ENCODE results near the gene TTBK1.
A peak's percentile ranks its signal among the peaks of the same experiment; 100 is the strongest.

The TTBK1 gene

DNA sequence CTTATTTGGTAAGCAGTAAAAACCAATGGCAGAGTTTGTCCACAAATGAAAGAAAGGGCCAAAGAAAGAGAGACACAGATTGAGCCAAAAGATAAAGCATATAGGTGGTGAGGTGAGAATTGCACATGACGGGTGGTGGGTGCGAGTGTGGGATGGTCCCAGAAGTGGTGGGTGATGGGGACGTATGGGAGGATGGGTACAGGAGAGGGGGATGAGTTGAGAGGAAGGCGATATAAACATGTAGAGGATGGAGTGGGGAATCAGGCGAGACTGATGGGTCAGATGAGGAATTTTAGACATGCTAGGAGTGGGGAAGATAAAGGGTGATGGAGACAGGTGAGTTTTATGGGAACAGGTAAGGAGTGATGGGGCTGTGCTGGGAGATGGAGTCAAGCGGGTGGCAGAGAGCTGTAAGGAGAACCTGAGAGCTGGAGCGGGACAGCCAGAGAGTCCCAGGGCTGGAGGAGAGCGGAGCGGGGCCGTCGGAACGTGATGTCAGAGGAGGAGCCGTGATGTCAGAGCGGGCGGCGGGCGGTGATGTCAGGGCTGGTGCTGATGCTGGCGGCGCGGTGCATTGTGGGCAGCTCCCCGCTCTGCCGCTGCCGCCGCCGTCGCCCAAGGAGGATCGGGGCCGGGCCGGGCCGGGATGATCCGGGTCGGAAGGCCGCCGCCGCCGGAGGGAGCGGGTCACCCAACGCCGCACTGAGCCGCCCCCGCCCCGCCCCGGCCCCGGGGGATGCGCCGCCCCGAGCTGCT is at the start of gene TTBK1:
TSS of gene TTBK1 (plus strand) at position 574 of the 756 bp plus-strand sequence. CDS start 3,180 bp downstream, outside the sequence.
- DNase-seq, result no peak

DNA sequence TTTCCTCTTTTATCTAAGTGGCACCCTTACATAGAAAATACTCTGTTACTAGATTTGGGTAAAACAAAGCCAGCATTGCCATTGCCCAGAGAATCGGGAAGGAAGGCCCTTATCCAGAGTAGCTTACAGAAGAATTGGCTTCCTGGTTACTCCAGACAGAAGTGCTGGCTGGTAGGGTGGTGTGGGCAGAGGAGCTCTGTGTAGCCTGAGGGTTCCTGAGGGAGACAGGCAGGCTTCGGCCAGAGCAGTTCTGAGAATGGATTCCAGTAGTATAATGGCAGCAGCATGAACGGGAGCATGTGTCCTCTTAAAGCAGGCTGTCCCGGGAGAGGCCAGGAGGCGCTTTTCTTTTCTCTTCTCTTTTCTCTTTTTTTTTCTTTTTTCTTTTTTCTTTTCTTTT is 49.4 kb upstream of the TTBK1 start:
- no peak for DNase-seq

DNA sequence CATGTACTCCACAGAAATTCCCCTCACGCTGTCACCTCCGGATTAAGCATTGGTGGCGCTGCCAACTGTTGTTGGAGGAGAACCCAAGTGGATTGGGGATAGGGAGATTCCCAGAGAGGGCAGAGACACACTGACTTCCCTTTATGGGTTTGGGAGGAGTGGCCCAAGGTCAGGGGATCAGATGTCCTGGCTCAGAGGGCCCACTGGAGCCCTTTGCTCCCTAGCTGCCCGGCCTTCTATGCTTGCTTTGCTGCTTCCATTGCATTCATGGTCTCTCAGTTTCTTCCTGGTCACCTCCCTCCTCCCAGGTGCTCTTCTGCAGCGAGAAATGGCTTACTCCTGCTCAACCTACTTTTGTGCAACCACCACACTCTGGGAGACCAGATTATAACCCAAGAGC is 46.9 kb upstream of the TTBK1 start:
- DNase-seq, result no peak

DNA sequence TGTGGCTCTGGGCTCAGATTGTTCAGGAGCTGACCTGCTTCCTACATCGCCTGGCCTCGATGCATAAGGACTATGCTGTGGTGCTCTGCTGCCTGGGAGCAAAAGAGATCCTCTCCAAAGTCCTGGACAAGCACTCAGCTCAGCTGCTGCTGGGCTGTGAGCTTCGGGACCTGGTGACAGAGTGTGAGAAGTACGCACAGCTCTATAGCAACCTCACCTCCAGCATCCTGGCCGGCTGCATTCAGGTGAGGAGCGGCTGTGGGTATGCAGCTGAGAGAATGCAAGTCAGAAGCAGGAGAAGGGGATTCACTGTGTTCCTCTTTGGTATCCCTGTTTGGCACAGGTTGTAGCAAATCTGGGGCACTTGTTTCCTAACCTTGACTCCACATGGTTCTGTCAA is 43.4 kb upstream of the TTBK1 start:
- DNase-seq, result no peak

DNA sequence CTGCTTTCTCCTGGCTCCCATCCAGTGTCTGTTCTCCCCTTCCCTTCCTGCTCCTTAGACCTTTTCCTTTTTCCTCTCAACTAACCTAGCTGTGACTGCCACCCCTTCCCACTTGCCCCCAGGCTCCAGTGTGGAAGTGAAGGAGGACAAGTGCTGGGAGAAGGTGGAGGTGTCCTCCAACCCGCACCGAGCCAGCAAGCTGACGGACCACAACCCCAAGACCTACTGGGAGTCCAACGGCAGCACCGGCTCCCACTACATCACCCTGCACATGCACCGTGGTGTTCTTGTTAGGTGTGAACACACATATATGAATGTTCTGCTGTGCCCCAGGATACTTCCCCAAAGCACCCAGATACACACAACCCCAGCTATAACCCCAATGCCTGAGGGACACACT is 42.7 kb upstream of the TTBK1 start:
- DNase-seq, result no peak

DNA sequence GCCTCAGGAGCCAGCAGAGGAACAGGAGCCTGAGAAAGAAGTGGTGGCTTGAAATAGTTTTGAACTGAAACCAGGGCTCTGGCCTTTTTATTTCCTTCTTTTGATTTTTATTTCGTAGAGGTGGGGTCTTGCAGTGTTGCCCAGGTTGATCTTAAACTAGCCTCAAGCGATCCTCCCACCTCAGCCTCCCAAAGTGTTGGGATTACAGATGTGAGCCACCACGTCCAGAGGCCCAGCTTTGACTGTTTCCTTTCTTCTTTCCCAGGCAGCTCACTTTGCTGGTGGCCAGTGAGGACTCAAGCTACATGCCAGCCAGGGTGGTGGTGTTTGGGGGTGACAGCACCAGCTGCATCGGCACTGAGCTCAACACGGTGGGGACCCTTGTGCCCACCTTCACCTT is 40.8 kb upstream of the TTBK1 start:
- DNase-seq, result no peak

DNA sequence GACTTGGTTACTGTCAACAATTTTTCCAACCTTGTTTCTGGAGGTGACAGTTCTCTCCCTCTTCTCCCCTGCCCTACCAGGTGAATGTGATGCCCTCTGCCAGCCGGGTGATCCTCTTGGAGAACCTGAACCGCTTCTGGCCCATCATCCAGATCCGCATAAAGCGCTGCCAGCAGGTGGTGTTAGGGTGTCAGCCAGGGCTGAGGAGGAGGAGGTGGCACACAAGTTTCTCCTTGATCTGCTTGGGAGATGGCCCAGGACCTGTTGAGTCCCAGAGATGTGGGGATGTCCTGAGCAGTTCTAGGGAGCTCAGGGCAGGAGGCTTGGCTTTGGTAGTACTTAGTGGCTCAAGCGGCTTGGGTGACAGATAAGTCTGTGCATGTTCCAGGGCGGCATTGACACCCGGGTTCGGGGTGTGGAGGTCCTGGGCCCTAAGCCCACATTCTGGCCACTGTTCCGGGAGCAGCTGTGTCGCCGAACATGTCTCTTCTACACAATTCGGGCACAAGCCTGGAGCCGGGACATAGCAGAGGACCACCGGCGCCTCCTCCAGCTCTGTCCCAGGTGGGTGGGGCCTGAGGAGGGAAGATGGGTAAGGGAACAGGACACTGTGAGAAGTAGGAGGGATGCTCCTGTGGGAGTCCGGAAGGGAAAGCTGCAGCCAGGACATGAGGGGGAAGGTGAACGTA is 40.1 kb upstream of the TTBK1 start:
- no peak for DNase-seq

DNA sequence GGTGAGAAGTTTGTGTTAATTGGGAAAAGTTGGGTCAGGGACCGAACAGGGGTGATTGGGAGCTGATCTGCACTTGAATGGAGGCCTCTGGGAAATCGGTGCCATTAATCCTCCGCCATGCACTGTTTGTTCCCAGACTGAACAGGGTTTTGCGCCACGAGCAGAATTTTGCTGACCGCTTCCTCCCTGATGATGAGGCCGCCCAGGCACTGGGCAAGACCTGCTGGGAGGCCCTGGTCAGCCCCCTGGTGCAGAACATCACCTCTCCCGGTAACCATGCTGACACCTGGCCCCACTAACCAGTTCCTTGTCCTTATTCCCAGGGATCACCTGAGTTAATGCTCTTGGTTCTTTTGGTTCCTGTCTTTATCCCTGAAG is 39.6 kb upstream of the TTBK1 start:
- no peak for DNase-seq

DNA sequence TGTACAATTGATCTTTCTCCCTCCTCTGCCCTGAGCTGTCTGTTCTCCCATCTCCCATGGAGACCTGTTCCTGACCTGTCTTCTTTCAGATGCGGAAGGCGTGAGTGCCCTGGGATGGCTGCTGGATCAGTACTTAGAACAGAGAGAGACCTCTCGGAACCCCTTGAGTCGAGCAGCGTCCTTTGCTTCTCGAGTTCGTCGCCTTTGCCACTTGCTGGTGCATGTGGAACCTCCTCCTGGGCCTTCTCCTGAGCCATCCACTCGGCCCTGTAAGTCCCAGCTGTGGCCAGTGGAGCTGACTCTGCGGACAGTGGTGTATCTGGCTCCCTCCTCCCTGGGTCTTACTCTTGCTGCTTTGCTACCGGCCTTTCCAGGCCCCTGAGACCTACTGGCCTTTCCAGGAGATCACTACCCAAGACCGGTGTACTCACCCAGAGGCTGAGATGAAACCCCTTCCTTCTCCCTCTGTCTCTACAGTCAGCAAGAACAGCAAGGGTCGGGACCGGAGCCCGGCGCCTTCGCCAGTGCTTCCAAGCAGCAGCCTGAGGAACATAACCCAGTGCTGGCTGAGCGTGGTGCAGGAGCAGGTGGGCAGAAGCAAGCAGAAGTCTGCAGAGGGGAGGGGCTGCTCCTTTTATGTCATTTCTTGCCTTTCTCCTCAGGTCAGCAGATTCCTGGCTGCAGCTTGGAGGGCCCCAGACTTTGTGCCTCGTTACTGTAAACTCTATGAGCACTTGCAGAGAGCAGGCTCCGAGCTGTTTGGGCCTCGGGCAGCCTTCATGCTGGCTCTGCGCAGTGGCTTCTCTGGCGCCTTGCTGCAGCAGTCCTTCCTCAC is 38.8 kb upstream of the TTBK1 start:
- DNase-seq, result no peak

DNA sequence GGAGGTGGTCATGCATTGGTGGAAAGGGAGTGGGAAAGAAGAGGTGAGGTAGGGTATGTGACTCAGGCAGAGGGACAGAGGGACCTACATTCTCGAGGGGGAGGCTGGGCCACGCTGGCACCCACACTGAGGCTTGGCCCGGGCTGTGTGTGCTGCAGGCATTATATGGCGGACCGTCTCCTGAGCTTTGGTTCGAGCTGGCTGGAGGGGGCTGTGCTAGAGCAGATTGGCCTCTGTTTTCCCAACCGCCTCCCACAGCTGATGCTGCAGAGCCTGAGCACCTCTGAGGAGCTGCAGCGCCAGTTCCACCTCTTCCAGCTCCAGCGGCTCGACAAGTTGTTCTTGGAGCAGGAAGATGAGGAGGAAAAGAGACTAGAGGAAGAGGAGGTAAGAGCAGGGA is 37.4 kb upstream of the TTBK1 start:
- no peak for DNase-seq

DNA sequence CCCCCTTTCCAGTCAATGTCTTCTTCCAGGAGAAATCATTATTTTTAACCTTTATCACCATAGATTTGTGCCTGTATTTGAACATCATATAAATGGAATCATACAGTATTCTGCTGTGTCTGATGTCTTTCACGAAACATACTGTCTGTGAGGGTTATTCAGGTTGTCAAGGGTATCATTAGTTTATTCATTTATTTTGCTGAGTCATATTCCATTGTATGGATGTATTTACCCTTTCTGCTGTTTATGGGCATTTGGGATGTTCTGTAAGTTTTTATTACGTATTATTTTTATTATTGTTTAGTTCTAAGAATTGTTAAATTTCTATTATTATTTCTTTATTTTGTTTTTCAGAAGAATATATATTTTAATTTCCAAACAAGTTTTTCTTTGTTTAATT is 36.0 kb upstream of the TTBK1 start:
- DNase-seq, result no peak

DNA sequence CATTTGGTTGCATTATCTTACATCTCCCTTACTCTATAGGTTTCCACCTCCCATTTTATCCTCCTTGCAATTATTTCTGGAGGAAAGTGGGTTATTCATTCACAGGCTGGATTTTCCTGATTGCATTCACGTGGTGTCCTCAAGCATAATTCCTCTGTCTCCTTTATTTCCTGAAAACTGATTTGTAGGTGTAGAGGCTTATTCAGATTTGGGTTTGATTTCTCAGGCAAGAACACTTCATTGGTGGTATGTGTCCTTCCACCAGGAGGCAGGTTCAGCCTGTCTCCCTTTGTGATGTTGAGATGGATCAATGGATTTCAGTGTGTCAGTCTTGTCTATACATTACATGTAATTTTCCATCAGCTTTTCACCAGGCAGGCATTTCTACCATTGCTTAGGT is 31.3 kb upstream of the TTBK1 start:
- DNase-seq, result no peak

DNA sequence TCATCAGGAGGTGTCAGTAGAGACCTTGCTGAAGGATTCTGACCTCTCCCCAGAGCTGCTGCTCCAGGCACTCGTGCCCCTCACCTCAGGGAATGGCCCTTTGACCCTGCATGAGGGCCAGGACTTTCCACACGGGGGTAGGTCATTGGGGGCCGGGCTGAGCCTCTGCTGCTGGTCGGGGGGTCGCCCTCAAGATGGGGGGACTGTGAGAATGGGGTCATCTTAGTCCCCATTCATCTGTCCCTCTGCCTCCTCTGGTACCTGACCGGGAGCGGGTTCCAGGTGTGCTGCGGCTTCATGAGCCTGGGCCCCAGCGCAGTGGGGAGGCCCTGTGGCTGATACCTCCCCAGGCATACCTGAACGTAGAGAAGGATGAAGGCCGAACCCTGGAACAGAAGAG is 29.9 kb upstream of the TTBK1 start:
- no peak for DNase-seq

DNA sequence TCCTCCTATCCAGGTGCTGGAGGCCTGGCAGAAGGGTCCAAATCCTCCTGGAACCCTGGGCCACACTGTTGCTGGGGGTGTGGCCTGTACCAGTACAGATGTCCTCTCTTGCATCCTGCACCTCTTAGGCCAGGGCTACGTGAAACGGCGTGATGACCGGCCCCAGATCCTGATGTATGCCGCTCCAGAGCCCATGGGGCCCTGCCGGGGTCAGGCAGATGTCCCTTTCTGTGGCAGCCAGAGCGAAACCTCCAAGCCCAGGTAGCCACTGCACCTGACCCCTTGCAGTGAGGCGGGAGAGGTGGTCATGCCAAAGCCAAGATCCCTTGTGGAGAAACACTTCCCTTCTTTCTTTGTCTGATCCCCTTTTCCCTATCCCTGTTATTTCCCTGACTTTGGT is 28.2 kb upstream of the TTBK1 start:
- no peak for DNase-seq

DNA sequence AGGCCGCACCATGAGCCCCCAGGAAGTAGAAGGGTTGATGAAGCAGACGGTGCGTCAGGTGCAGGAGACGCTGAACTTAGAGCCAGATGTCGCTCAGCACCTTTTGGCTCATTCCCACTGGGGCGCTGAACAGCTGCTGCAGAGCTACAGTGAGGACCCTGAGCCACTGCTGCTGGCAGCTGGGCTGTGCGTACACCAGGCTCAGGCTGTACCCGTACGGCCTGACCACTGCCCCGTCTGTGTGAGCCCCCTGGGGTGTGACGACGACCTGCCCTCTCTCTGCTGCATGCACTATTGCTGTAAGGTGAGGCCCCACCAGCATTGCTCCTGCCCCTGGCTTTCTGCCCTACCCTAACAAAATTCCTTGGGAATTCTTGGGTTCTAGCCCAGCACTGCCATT is 27.1 kb upstream of the TTBK1 start:
- DNase-seq, result no peak

DNA sequence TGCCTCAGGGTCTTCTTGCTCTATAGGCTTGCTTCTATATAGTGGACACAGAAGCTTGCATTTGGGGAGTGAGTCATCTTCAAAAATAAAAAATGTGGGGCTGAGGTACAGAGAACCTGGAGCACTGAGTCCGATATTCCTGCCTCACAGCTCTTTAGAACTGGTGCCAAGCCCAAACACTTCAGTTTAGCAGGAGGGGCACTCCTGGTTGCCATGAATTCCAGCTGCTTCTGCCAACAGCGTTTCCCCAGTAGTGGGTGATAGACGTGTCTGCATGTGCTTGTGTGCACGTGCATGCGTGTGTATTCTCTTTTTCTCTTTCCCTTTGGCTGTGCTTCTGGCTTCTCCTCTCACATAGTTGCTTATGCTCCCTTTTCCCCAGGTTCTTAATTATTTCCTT is 25.9 kb upstream of the TTBK1 start:
- peak; percentile 47 for DNase-seq

DNA sequence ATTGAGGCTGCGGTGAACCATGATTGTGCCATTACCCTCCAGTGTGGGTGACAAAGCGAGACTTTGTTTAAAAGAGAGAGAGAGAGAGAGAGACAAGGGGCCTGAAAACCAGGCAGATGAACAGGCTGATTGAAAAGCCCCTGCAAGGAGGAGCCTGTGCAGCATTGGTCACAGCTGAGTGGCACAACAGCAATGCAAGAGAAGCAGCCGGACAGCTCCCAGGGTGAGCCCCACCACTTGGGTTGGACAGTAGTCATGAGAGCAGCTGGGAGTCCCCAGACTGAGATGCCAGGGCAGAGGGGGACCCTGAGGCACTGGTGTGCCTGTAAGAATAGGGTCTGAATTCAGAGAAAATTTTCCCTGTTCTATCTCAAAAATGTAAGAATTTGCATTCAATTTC is 24.2 kb upstream of the TTBK1 start:
- DNase-seq, result no peak

DNA sequence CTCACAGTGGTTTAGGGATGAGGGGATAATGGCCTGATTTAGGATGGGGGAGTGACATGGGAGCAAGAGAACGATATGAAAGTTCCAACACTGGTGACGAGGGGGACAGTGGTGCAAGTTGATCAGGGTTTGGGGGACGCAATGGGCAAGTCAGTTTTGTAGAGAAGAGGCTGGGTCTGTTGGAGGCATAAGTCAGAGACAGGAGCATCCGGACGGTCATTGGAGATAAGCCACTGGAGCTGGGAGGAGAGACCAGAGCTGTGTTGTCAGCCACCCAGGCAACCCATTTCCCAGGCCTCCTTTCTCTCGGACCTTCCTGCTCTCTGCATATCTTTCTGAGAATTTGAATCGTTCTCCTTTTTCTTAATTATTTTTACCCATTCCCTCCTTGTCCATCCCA is 23.5 kb upstream of the TTBK1 start:
- DNase-seq, result no peak

DNA sequence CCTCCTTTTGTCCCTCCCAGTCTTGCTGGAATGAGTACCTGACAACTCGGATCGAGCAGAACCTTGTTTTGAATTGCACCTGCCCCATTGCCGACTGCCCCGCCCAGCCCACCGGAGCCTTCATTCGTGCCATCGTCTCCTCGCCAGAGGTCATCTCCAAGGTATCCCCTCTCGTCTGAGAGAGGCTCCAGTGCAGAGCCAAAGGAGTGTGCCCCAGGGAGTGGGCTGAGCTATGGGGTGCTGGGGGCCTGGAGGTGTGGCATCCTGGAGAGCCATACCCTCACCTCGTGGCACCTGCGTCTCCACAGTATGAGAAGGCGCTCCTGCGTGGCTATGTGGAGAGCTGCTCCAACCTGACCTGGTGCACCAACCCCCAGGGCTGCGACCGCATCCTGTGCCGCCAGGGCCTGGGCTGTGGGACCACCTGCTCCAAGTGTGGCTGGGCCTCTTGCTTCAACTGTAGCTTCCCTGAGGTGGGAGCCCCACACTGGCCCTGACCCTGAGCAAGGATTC is 22.8 kb upstream of the TTBK1 start:
- DNase-seq, result no peak

DNA sequence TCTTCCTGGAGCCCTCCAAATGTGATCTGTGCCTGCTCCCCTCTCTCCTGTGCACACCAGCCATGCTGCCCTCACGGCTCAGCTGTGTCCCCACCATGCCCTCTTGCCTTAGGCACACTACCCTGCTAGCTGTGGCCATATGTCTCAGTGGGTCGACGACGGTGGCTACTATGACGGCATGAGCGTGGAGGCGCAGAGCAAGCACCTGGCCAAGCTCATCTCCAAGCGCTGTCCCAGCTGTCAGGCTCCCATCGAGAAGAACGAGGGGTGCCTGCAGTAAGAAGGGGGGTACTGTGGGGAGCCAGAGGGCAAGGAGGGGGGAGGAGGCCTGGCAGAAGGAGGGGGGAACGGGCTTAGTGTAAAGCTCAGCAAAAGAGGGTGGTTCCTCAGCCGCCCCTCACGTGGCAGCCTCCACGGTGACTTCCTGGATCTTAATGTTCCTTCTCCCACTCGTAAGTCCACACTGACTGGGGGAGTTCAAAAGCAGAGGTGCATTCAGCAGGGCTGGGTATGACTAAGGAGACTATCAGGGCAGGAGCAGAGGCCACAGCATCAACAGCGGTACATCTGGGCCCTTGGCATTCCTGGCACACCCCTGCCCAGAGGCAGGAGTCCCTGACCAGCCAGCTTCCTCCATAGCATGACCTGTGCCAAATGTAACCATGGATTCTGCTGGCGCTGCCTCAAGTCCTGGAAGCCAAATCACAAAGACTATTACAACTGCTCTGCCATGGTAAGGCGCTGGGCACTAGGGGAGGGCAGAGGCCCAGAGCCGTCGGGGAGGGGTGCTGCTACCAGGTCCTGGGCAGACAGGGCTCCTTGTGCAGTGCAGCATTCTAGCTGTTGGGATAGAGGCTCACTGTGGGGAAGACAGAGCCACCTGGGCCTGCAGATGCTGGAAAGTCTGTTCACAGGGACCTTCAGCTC is 22.0 kb upstream of the TTBK1 start:
- DNase-seq, result no peak

DNA sequence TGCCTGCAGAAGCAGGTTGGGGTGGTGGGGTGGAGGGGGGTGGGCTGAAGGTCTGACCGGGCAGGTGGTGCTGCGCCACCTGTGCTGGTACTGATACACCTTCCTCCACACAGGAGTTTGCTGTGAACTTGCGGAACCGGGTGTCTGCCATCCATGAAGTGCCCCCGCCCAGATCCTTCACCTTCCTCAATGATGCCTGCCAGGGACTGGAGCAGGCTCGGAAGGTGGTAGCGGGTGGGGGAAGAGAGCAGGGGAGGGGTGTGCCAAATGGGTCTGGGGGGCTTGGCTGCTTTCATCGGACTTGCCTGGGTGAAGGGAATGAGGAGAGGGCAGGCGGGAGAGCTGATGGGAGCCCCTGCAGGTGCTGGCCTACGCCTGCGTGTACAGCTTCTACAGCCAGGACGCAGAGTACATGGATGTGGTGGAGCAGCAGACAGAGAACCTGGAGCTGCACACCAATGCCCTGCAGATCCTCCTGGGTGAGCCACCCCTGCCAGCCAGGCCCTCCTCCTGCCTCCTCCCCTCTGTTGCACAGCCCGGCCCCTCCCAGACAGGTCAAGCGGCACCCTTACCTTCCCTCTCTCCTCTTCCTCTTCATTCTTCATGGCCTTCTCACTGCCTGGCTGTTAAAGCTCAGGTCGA is 20.7 kb upstream of the TTBK1 start:
- no peak for DNase-seq

DNA sequence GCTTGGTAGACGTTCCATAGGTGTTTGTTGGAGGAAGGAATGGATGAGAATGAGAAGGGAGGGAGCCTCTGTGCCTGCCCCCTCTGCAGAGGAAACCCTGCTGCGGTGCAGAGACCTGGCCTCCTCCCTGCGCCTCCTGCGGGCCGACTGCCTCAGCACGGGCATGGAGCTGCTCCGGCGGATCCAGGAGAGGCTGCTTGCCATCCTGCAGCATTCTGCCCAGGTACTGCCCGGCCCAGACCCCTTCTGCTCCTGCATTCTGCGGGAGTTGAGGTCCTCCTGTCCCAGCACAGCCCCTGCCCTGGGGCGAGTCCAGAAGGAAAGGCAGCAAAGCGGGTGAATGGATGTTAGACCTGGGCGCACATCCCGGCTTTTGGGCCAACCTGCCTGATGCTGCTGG is 20.1 kb upstream of the TTBK1 start:
- DNase-seq, result no peak
